GM12891 (cell line): ENCODE measurements around the gene DMWD.

Experiments
- POLR2A ChIP-seq: IDR thresholded peaks from 2 replicates; pipeline ENCODE4 v1.6.1; 2011; ENCODE audit warnings: low read depth, low read length, control low read depth
- POLR2AphosphoS5 ChIP-seq: IDR thresholded peaks from 2 replicates; pipeline ENCODE4 v1.6.1; 2011; ENCODE audit warnings: low read depth, low read length, control low read depth
- POU2F2 ChIP-seq: IDR thresholded peaks from 2 replicates; pipeline ENCODE4 v1.6.1; 2011; ENCODE audit warnings: low read depth, mild to moderate bottlenecking, control low read depth, low read length, moderate library complexity
- SPI1 ChIP-seq: IDR thresholded peaks from 2 replicates; pipeline ENCODE4 v1.6.1; 2011; ENCODE audit warnings: low read depth, low read length, control low read depth
- TAF1 ChIP-seq: IDR thresholded peaks from 2 replicates; pipeline ENCODE4 v1.6.1; 2011; ENCODE audit warnings: low read depth, low read length, control low read depth

- TF ChIP-seq POLR2A (no peak), SPI1 (no peak), TAF1 (no peak), POU2F2 (no peak), POLR2AphosphoS5 (no peak)
Measured at GRCh38 chr19:45820413-45821102, 27.9 kb upstream of the DMWD start.
